ENCODE results near the gene RPS6KA4.

The RPS6KA4 gene

GRCh38 chr11:64381350-64381749, 22.4 kb downstream of the RPS6KA4 start:
- no peaks in the 10 kb centered on the region for H3K9me2 ChIP-seq (ENCODE audit: low read depth, low read length)
- no peak overlapping the region for H2AFZ ChIP-seq (ENCODE audit: low read length)
- H3K79me2 ChIP-seq (ENCODE audit: insufficient read depth, low read length) = no peaks in the 10 kb centered on the region
- no peaks in the 10 kb centered on the region for H3K9me3 ChIP-seq (ENCODE audit: low read length)
- no peaks in the 10 kb centered on the region for H4K20me1 ChIP-seq (ENCODE audit: insufficient read depth, low read length)
- H3K4me1 ChIP-seq (ENCODE audit: insufficient read depth, low read length, severe bottlenecking) = no peaks in the 10 kb centered on the region
- TF ChIP-seq CTCF (IDR thresholded peaks at IDR 0.05; ENCODE audit: low read length) (no peak), EZH2 (IDR thresholded peaks at IDR 0.05; ENCODE audit: borderline replicate concordance, low read length) (no peak)
- peaks cover 15% of the 10 kb centered on the region; the same call in 1 of the 2 replicates for H3K27me3 ChIP-seq (ENCODE audit: insufficient read depth, low read length)
- H3K4me2 ChIP-seq (ENCODE audit: low read length) = no peak overlapping the region
- no peak overlapping the region for H3K27ac ChIP-seq (ENCODE audit: low read depth, low read length, poor library complexity, severe bottlenecking)
- no peak overlapping the region for H3K9ac ChIP-seq (ENCODE audit: low read length)
- no peak overlapping the region for H3K4me3 ChIP-seq (ENCODE audit: low read depth, low read length, poor library complexity, severe bottlenecking)
- no peaks in the 10 kb centered on the region for H3K36me3 ChIP-seq (ENCODE audit: insufficient read depth, low read length)
- no peaks in the 10 kb centered on the region for H3F3A ChIP-seq (ENCODE audit: insufficient read depth, low read length)

- Histone ChIP-seq H3K4me1 (ENCODE audit: insufficient read depth, low read length, severe bottlenecking) (no peaks in the 10 kb centered on the region), H3K9me3 (ENCODE audit: low read length) (no peaks in the 10 kb centered on the region), H2AFZ (ENCODE audit: low read length) (no peak overlapping the region), H3K27me3 (ENCODE audit: insufficient read depth, low read length) (peaks cover 17% of the 10 kb centered on the region), H3K79me2 (ENCODE audit: insufficient read depth, low read length) (no peaks in the 10 kb centered on the region), H3K9me2 (ENCODE audit: low read depth, low read length) (no peaks in the 10 kb centered on the region), H3K9ac (ENCODE audit: low read length) (no peak overlapping the region), H3F3A (ENCODE audit: insufficient read depth, low read length) (no peaks in the 10 kb centered on the region), H3K4me3 (ENCODE audit: low read depth, low read length, poor library complexity, severe bottlenecking) (no peak overlapping the region), H3K27ac (ENCODE audit: low read depth, low read length, poor library complexity, severe bottlenecking) (no peak overlapping the region), H3K36me3 (ENCODE audit: insufficient read depth, low read length) (no peaks in the 10 kb centered on the region), H3K4me2 (ENCODE audit: low read length) (no peak overlapping the region), H4K20me1 (ENCODE audit: insufficient read depth, low read length) (no peaks in the 10 kb centered on the region)
- TF ChIP-seq CTCF (IDR thresholded peaks at IDR 0.05; ENCODE audit: low read length) (no peak), EZH2 (IDR thresholded peaks at IDR 0.05; ENCODE audit: borderline replicate concordance, low read length) (no peak)
Measured at GRCh38 chr11:64382047-64382446, 23.1 kb downstream of the RPS6KA4 start.

DNA sequence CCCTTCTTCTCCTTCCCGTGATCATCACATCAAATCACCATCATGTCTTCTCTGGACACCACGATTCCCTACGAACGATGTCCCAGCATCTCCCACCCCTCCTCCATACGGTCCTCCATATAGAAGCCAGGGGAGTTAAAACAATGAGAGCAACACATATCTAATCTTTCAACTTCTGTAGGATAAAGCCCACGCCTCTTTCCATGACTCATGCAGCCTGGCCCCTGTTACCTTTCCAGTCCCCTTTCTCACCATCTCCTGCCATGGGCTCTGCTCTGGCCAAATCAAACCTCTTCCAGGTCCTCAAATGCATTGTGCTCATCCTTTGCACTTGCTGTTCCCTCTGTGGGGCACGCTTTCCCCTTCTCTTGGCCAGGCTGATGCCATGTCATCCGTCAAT, 23.6 kb downstream of the RPS6KA4 start:
- H2AFZ ChIP-seq (ENCODE audit: low read length) = no peak overlapping the region

More for the DNA sequence above, 23.6 kb downstream of the RPS6KA4 start:
- no peak overlapping the region for H3K9ac ChIP-seq (ENCODE audit: low read length)
- no peaks in the 10 kb centered on the region for H3K9me3 ChIP-seq (ENCODE audit: low read length)
- H3F3A ChIP-seq (ENCODE audit: insufficient read depth, low read length) = no peaks in the 10 kb centered on the region
- no peaks in the 10 kb centered on the region for H4K20me1 ChIP-seq (ENCODE audit: insufficient read depth, low read length)
- H3K27ac ChIP-seq (ENCODE audit: low read depth, low read length, poor library complexity, severe bottlenecking) = no peak overlapping the region
- no peaks in the 10 kb centered on the region for H3K4me1 ChIP-seq (ENCODE audit: insufficient read depth, low read length, severe bottlenecking)
- no peaks in the 10 kb centered on the region for H3K9me2 ChIP-seq (ENCODE audit: low read depth, low read length)
- peaks cover 20% of the 10 kb centered on the region for H3K27me3 ChIP-seq (ENCODE audit: insufficient read depth, low read length)
- no peak overlapping the region for H3K4me3 ChIP-seq (ENCODE audit: low read depth, low read length, poor library complexity, severe bottlenecking)
- H3K36me3 ChIP-seq (ENCODE audit: insufficient read depth, low read length) = no peaks in the 10 kb centered on the region
- TF ChIP-seq EZH2 (IDR thresholded peaks at IDR 0.05; ENCODE audit: borderline replicate concordance, low read length) (no peak), CTCF (IDR thresholded peaks at IDR 0.05; ENCODE audit: low read length) (no peak)
- H3K79me2 ChIP-seq (ENCODE audit: insufficient read depth, low read length) = no peaks in the 10 kb centered on the region
- H3K4me2 ChIP-seq (ENCODE audit: low read length) = no peak overlapping the region

All from OCI-LY1 (cell line).